CD4-positive, alpha-beta T cell treated with Interleukin-17A for 1 hour (primary cell): ENCODE results near the gene NRAP.
"Not testable (repeated sequence)": the region's sequence is repeated elsewhere in the genome, so short reads cannot be mapped to it uniquely, and the experiment has no call there.

ENCODE experiments used
- DNase-seq: peaks from one replicate; pipeline ENCODE4 v3.0.0-alpha.2; 2020

Gene NRAP

GRCh38 chr10:113680190-113681111, 16.6 kb upstream of the NRAP start:
- peak; percentile 43 for DNase-seq

GRCh38 chr10:113679463-113680189, 15.8 kb upstream of the NRAP start, which contains the start of gene CASP7:
TSS of gene CASP7 (plus strand) at chr10:113679912. CDS start at chr10:113697494, 17,582 bp downstream.
- DNase-seq = peak; percentile 87

- no peak for DNase-seq
These were observed 2.9 kb upstream of the NRAP start for GRCh38 chr10:113666682-113667252.

- DNase-seq = no peak
These were observed 2.0 kb upstream of the NRAP start for GRCh38 chr10:113665806-113666354.

- DNase-seq = no peak
These were observed 1.5 kb upstream of the NRAP start for GRCh38 chr10:113665352-113665751.

GRCh38 chr10:113663142-113663541, 699 bp downstream of the NRAP start:
- DNase-seq = no peak

GRCh38 chr10:113661332-113661731, 2.5 kb downstream of the NRAP start:
- no peak for DNase-seq

GRCh38 chr10:113657544-113657943, 6.3 kb downstream of the NRAP start:
- DNase-seq = no peak

GRCh38 chr10:113656896-113657295, 6.9 kb downstream of the NRAP start:
- no peak for DNase-seq

GRCh38 chr10:113652456-113652855, 11.4 kb downstream of the NRAP start:
- DNase-seq = not testable (repeated sequence)

- no peak for DNase-seq
These were observed 11.9 kb downstream of the NRAP start for GRCh38 chr10:113651898-113652297.

GRCh38 chr10:113651021-113651420, 12.8 kb downstream of the NRAP start:
- no peak for DNase-seq

- DNase-seq = no peak
These were observed 13.7 kb downstream of the NRAP start for GRCh38 chr10:113650172-113650571.

GRCh38 chr10:113648478-113648877, 15.4 kb downstream of the NRAP start:
- no peak for DNase-seq

- no peak for DNase-seq
These were observed 16.0 kb downstream of the NRAP start for GRCh38 chr10:113647812-113648211.

- DNase-seq = no peak
These were observed 17.3 kb downstream of the NRAP start for GRCh38 chr10:113646336-113647201.

- DNase-seq = no peak
These were observed 19.4 kb downstream of the NRAP start for GRCh38 chr10:113644185-113645120.

- no peak for DNase-seq
These were observed 20.7 kb downstream of the NRAP start for GRCh38 chr10:113643183-113643582.

- DNase-seq = no peak
These were observed 22.1 kb downstream of the NRAP start for GRCh38 chr10:113641702-113642101.

- DNase-seq = no peak
These were observed 23.9 kb downstream of the NRAP start for GRCh38 chr10:113639966-113640365.
